ENCODE results near the gene BRSK2. TPM values are rescaled to one million over a fixed set of nuclear protein-coding genes. Genes with fewer than 3 reads are reported as not detected.

The BRSK2 gene
- total and polyA plus RNA-seq, 2 donors from 2014 or later: 0.43 to 1.2 TPM

- no peaks in the 10 kb centered on the region for H3K36me3 ChIP-seq (ENCODE audit: control insufficient read depth in 2 of 3, insufficient read depth in 3 of 3, low read length in 3 of 3)
- peak; percentile 49 to 93 (median 78) for DNase-seq
- no peak for TF ChIP-seq CTCF (IDR thresholded peaks at IDR 0.05; ENCODE audit: borderline replicate concordance, extremely low read depth, insufficient read depth)
- H3K4me3 ChIP-seq (ENCODE audit: low read length in 3 of 3): no peak overlapping the region
- no peak for FAIRE-seq
- intact Hi-C loops (cut with DNase I): no loop called here
- no peak overlapping the region for H3K27ac ChIP-seq (ENCODE audit: low read depth in 2 of 2, low read length in 2 of 2)
- H3K27me3 ChIP-seq (ENCODE audit: control insufficient read depth, insufficient read depth, low read length): no peaks in the 10 kb centered on the region
- no peaks in the 10 kb centered on the region for H3K9me3 ChIP-seq (ENCODE audit: control insufficient read depth in 2 of 3, insufficient read depth in 1 of 3, low read length in 3 of 3)
- no peaks in the 10 kb centered on the region for H3K4me1 ChIP-seq (ENCODE audit: control insufficient read depth in 2 of 3, insufficient read depth in 2 of 3, low read depth in 1 of 3, low read length in 3 of 3)
- H3K9ac ChIP-seq (ENCODE audit: low read length in 3 of 3): no peak overlapping the region
Measured at GRCh38 chr11:1458340-1459218, 68.8 kb downstream of the BRSK2 start.

- DNase-seq (no peak), FAIRE-seq (no peak)
- Histone ChIP-seq H3K36me3 (ENCODE audit: control insufficient read depth in 2 of 3, insufficient read depth in 3 of 3, low read length in 3 of 3) (no peaks in the 10 kb centered on the region), H3K4me3 (ENCODE audit: low read length in 3 of 3) (no peak overlapping the region), H3K9ac (ENCODE audit: low read length in 3 of 3) (no peak overlapping the region), H3K27ac (ENCODE audit: low read depth in 2 of 2, low read length in 2 of 2) (no peak overlapping the region), H3K27me3 (ENCODE audit: control insufficient read depth, insufficient read depth, low read length) (no peaks in the 10 kb centered on the region), H3K9me3 (ENCODE audit: control insufficient read depth in 2 of 3, insufficient read depth in 1 of 3, low read length in 3 of 3) (no peaks in the 10 kb centered on the region), H3K4me1 (ENCODE audit: control insufficient read depth in 2 of 3, insufficient read depth in 2 of 3, low read depth in 1 of 3, low read length in 3 of 3) (no peaks in the 10 kb centered on the region)
- no peak for TF ChIP-seq CTCF (IDR thresholded peaks at IDR 0.05; ENCODE audit: borderline replicate concordance, extremely low read depth, insufficient read depth)
- intact Hi-C loops (cut with DNase I): no loop called here
Measured at GRCh38 chr11:1459219-1459575, 69.5 kb downstream of the BRSK2 start.

GRCh38 chr11:1459764-1460395 is 70.1 kb downstream of the BRSK2 start:
- H3K36me3 ChIP-seq (ENCODE audit: control insufficient read depth in 2 of 3, insufficient read depth in 3 of 3, low read length in 3 of 3): no peaks in the 10 kb centered on the region
- no peak overlapping the region for H3K9ac ChIP-seq (ENCODE audit: low read length in 3 of 3)
- DNase-seq (no peak), FAIRE-seq (no peak)
- intact Hi-C loops (cut with DNase I): no loop called here
- no peak for TF ChIP-seq CTCF (IDR thresholded peaks at IDR 0.05; ENCODE audit: borderline replicate concordance, extremely low read depth, insufficient read depth)
- no peaks in the 10 kb centered on the region for H3K9me3 ChIP-seq (ENCODE audit: control insufficient read depth in 2 of 3, insufficient read depth in 1 of 3, low read length in 3 of 3)
- no peak overlapping the region for H3K4me3 ChIP-seq (ENCODE audit: low read length in 3 of 3)
- H3K27me3 ChIP-seq (ENCODE audit: control insufficient read depth, insufficient read depth, low read length): no peaks in the 10 kb centered on the region
- peak overlapping the region in 1 of 2 donors; percentile 32 for H3K27ac ChIP-seq (ENCODE audit: low read depth in 2 of 2, low read length in 2 of 2)
- H3K4me1 ChIP-seq (ENCODE audit: control insufficient read depth in 2 of 3, insufficient read depth in 2 of 3, low read depth in 1 of 3, low read length in 3 of 3): no peaks in the 10 kb centered on the region
